CD4-positive, CD25-positive, alpha-beta regulatory T cell (primary cell): ENCODE data around the gene RTTN. TPM values are rescaled to one million over a fixed set of nuclear protein-coding genes. Genes with fewer than 3 reads are reported as not detected.
A peak's percentile ranks its signal among the peaks of the same experiment; 100 is the strongest.

Experiments
- ATAC-seq, 2 donors: fragments of 150-1000 bp; cut with Tn5 transposase; one replicate each; pipeline ENCODE4 v1.10.0; 2021; ENCODE audit warnings: low read depth in 2 of 2, moderate number of reproducible peaks in 2 of 2, moderate library complexity in 1 of 2
- DNase-seq, 3 donors: peaks; one replicate each; pipeline versions ENCODE4 v3.0.0 to v3.0.0-alpha.2; 2012 to 2022; ENCODE audit warnings: mixed read lengths in 1 of 3
- H3K27ac ChIP-seq: one replicate; pipeline ENCODE4 v1.7.0; 2013; ENCODE audit warnings: mild to moderate bottlenecking, low read length; ENCODE audit not compliant: insufficient read depth, poor library complexity, severe bottlenecking
- H3K27me3 ChIP-seq: one replicate; pipeline ENCODE4 v1.7.0; 2013; ENCODE audit warnings: low read length; ENCODE audit not compliant: control insufficient read depth, insufficient read depth
- H3K36me3 ChIP-seq: one replicate; pipeline ENCODE4 v1.7.0; 2013; ENCODE audit warnings: mild to moderate bottlenecking, low read length, moderate library complexity; ENCODE audit not compliant: control insufficient read depth, insufficient read depth
- H3K4me1 ChIP-seq: 2 replicates; pipeline ENCODE4 v1.7.0; 2013; ENCODE audit warnings: mild to moderate bottlenecking, low read length; ENCODE audit not compliant: insufficient read depth, control insufficient read depth, poor library complexity, severe bottlenecking
- H3K4me3 ChIP-seq: one replicate; pipeline ENCODE4 v1.7.0; 2013; ENCODE audit warnings: low read depth, mild to moderate bottlenecking, low read length, moderate library complexity
- H3K9me3 ChIP-seq, 2 experiments: 1 replicate in 1 of 2; 2 replicates in 1 of 2; pipeline ENCODE4 v1.7.0; 2013; ENCODE audit warnings: low read length in 2 of 2, mild to moderate bottlenecking in 1 of 2, moderate library complexity in 1 of 2; ENCODE audit not compliant: control insufficient read depth in 2 of 2
- H3K27ac Mint-ChIP-seq, 3 donors: one replicate each; pipeline ENCODE4 v1.8.0; 2020 to 2022; ENCODE audit warnings: mild to moderate bottlenecking in 3 of 3, mixed read lengths in 3 of 3, moderate library complexity in 2 of 3
- H3K27me3 Mint-ChIP-seq: one replicate; pipeline ENCODE4 v1.8.0; 2022; ENCODE audit warnings: mild to moderate bottlenecking, mixed read lengths
- H3K36me3 Mint-ChIP-seq: one replicate; pipeline ENCODE4 v1.8.0; 2020; ENCODE audit warnings: mixed read lengths
- H3K4me1 Mint-ChIP-seq, 4 donors: one replicate each; pipeline ENCODE4 v1.8.0; 2020 to 2022; ENCODE audit warnings: mixed read lengths in 4 of 4, mild to moderate bottlenecking in 1 of 4
- H3K4me3 Mint-ChIP-seq, 4 donors: one replicate each; pipeline ENCODE4 v1.8.0; 2020 to 2022; ENCODE audit warnings: mild to moderate bottlenecking in 4 of 4, mixed read lengths in 4 of 4, moderate library complexity in 3 of 4
- H3K9me3 Mint-ChIP-seq, 7 donors: one replicate each; pipeline ENCODE4 v1.8.0; 2020 to 2022; ENCODE audit warnings: mixed read lengths in 7 of 7, mild to moderate bottlenecking in 3 of 7, moderate library complexity in 2 of 7
- polyA plus RNA-seq, 4 donors: library from polyadenylated mRNA; unstranded; fragments of 300-500 nt; fragmentation: Illumina TruSeq; gene quantifications; one replicate each; pipeline ENCODE4 v1.2.3, GENCODE V29; 2021
- total RNA-seq: library from RNA; stranded (reverse); gene quantifications from one replicate; pipeline ENCODE4 v1.2.3, GENCODE V29; 2022

RTTN gene
- total and polyA plus RNA-seq, 5 donors from 2014 or later: 3.2 to 36.4 (median 4.8) TPM

DNA sequence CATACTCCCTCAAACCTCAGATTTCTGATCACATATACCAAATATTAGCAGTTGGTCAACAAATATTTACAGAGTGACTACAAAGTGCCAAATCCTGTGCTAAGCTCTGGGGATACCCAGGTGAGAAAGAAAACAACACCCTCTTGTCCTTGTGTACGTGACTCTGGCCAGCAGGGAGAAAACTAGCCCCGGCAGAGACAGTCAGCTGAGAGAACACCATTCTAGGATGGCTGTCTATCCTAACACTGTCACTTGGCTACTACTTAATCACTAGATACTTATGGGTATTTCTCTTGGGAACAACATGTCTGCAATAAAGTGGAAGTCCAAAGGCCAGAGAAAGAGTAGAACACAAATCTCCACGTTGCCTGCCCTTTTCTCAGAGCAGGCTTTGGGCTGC is 199.9 kb downstream of the RTTN start:
- Mint-ChIP-seq H3K4me3 (no peak overlapping the region), H3K4me1 (peaks cover 3 to 8% (median 6%) of the 10 kb centered on the region in 4 donors), H3K27me3 (no peaks in the 10 kb centered on the region), H3K36me3 (peaks cover 69% of the 10 kb centered on the region), H3K9me3 (peaks cover 0 to 7% (median 0%) of the 10 kb centered on the region in 7 donors), H3K27ac (peak overlapping the region in 1 of 3 donors; percentile 10)
- no peaks in the 10 kb centered on the region for H3K4me1 ChIP-seq
- no peaks in the 10 kb centered on the region for H3K27me3 ChIP-seq
- ATAC-seq: no peak
- no peak for DNase-seq
- no peak overlapping the region for H3K27ac ChIP-seq
- peaks cover 13% of the 10 kb centered on the region for H3K36me3 ChIP-seq
- H3K9me3 ChIP-seq: no peaks in the 10 kb centered on the region
- H3K4me3 ChIP-seq: no peak overlapping the region

DNA sequence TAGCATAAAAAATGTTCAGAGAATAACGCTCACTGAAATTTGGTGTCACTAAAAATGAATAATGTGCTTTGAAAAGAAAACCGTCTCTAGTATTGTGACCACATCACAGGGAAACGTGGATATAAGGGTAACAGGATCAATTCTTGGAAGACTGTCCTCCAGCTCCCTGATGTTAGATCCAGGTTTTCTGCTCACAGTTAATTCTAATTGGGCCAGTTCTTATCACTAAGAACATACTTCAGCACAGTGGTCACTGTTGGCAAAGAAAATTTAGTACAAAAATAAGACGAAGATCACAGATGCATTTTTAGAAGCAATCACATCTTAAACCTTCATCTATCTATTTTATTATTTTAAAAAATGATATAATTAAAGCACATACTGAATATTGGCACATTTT is 200.8 kb downstream of the RTTN start:
- no peaks in the 10 kb centered on the region for H3K27me3 ChIP-seq
- peaks cover 3 to 8% (median 5%) of the 10 kb centered on the region in 4 donors for H3K4me1 Mint-ChIP-seq
- no peaks in the 10 kb centered on the region for H3K27me3 Mint-ChIP-seq
- no peak overlapping the region for H3K27ac ChIP-seq
- no peak overlapping the region for H3K4me3 ChIP-seq
- H3K4me1 ChIP-seq: no peaks in the 10 kb centered on the region
- H3K9me3 Mint-ChIP-seq: peaks cover 0 to 2% (median 0%) of the 10 kb centered on the region in 7 donors
- no peak for DNase-seq
- no peak overlapping the region for H3K27ac Mint-ChIP-seq
- no peaks in the 10 kb centered on the region for H3K9me3 ChIP-seq
- ATAC-seq: no peak
- no peak overlapping the region for H3K4me3 Mint-ChIP-seq
- peaks cover 13% of the 10 kb centered on the region for H3K36me3 ChIP-seq
- peaks cover 64% of the 10 kb centered on the region for H3K36me3 Mint-ChIP-seq

DNA sequence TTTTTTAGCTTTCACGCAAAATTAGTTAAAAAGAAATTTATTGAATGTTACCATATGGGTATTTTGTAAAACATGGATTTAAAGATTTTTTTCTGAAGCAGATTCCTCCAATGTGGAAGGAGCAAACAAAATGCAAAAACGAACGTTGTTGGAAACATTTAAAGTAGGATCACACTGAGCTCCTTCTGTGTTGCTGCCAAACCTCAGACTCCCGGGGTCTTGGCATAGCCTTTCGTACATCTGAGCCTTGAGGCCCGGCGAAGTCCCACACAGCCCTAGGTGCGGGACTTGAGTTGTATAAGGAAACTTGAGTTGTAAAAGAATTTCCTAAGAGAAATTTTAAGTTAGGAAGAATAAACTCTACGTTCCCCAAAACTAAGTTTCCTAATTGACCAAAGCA is 205.8 kb downstream of the RTTN start:
- H3K27me3 ChIP-seq: no peaks in the 10 kb centered on the region
- no peak overlapping the region for H3K4me3 Mint-ChIP-seq
- ATAC-seq (no peak), DNase-seq (no peak)
- no peak overlapping the region for H3K4me3 ChIP-seq
- peaks cover 53% of the 10 kb centered on the region for H3K36me3 Mint-ChIP-seq
- H3K9me3 ChIP-seq: no peaks in the 10 kb centered on the region
- H3K36me3 ChIP-seq: peaks cover 9% of the 10 kb centered on the region
- H3K27ac Mint-ChIP-seq: no peak overlapping the region
- H3K9me3 Mint-ChIP-seq: peaks cover 0 to 3% (median 0%) of the 10 kb centered on the region in 7 donors
- no peaks in the 10 kb centered on the region for H3K27me3 Mint-ChIP-seq
- no peaks in the 10 kb centered on the region for H3K4me1 ChIP-seq
- peaks cover under 1 to 10% (median 7%) of the 10 kb centered on the region in 4 donors for H3K4me1 Mint-ChIP-seq
- H3K27ac ChIP-seq: no peak overlapping the region

DNA sequence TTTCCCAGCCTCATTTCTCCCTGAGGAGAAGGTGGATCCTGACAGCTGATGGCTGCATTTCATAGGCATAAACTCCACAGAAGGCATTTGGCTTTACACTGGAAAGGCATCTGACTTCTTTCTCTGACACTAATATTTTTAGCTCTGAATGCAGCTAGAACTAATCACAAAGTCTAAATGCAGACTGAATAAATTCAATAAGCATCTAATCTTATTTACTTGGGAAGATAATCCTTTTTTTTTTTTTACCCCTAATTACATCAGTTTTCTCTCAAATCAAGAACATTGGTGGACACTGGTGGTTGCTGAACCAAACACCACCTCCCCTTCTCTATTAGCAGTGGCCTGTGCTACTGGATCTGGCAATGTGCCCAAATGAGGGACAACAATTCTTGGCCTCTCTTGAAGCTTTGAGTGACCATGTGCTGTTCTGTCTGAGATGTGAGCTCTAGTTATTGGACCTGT is 206.9 kb downstream of the RTTN start:
- no peak for DNase-seq
- Mint-ChIP-seq H3K4me1 (peaks cover 2 to 10% (median 8%) of the 10 kb centered on the region in 4 donors), H3K27ac (peak overlapping the region in 1 of 3 donors; percentile 25), H3K27me3 (no peaks in the 10 kb centered on the region), H3K36me3 (peaks cover 49% of the 10 kb centered on the region), H3K9me3 (peaks cover 0 to 5% (median 0%) of the 10 kb centered on the region in 7 donors), H3K4me3 (no peak overlapping the region)
- Histone ChIP-seq H3K4me1 (no peaks in the 10 kb centered on the region), H3K27me3 (no peaks in the 10 kb centered on the region), H3K27ac (no peak overlapping the region), H3K4me3 (no peak overlapping the region), H3K9me3 (no peaks in the 10 kb centered on the region), H3K36me3 (peaks cover 4% of the 10 kb centered on the region)
- no peak for ATAC-seq

DNA sequence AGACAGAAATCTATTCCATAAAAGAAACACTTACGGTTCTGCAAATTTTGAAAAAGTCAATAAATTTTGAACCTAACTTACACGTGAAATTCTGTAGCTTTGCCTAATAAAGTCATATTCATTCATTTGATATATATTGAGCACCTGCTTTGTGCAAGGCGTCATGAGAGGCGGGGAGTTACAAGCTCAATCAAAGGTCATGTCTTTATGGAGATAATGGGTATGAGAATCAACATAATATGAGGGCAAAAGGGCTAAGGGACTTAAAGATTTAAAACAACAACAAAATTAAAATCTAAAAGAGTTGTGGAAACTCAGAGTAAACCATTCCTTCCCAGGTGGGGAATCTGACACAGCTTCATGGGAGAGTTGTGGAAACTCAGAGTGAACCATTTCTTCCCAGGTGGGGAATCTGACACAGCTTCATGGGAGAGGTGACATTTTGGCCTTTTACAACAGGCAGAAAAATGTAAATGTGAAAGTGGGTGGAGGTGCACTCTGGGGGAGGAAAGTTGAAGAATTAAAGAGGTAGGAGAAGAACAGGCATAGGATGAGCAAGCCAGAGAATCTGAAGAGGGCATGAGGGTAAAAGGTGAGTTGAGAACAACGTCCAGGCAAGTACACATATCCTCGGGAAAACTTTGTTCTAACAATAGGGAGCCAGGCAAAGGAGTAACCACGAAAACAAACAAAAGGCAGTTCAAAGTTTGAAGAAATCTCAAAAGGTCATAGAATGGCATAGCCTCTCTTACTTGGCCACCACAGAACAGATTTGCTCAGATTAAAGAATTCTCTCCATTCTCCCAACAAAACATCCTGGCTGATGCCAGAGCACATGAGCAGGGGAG is 208.3 kb downstream of the RTTN start:
- Mint-ChIP-seq H3K27ac (peak overlapping the region; percentile 11 to 87 (median 25)), H3K27me3 (no peaks in the 10 kb centered on the region)

DNA sequence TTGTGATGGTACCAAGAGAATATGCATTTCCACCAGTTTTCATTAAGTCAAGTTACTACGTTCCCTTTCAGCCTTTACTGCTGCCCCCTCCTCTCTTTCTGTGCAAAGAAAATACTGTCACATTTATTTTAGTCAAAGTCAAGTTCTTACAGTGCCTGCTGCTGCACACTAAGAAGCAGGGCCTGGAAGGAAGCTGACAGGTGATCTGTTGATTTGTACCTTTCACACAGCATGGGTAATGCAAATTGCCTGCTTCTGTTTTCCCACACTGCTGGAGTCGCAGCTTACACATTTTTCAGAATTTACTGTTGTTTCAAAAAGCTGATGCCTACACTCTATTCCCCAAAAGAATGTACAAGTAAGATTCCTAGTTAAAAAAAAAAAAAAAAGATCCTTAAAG is 209.1 kb downstream of the RTTN start:
- Mint-ChIP-seq H3K36me3 (peaks cover 41% of the 10 kb centered on the region), H3K4me1 (peaks cover 0 to 8% (median 5%) of the 10 kb centered on the region in 4 donors), H3K27me3 (no peaks in the 10 kb centered on the region), H3K9me3 (peaks cover 2 to 10% (median 4%) of the 10 kb centered on the region in 7 donors), H3K27ac (no peak overlapping the region), H3K4me3 (no peak overlapping the region)
- no peaks in the 10 kb centered on the region for H3K4me1 ChIP-seq
- DNase-seq: no peak
- H3K27ac ChIP-seq: no peak overlapping the region
- H3K4me3 ChIP-seq: no peak overlapping the region
- ATAC-seq: no peak
- H3K36me3 ChIP-seq: peaks cover under 1% of the 10 kb centered on the region
- no peaks in the 10 kb centered on the region for H3K27me3 ChIP-seq
- no peaks in the 10 kb centered on the region for H3K9me3 ChIP-seq

More for the DNA sequence above, 208.3 kb downstream of the RTTN start:
- Mint-ChIP-seq H3K36me3 (peaks cover 46% of the 10 kb centered on the region), H3K4me3 (no peak overlapping the region), H3K4me1 (peaks cover 2 to 10% (median 7%) of the 10 kb centered on the region in 4 donors), H3K9me3 (peaks cover 0 to 6% (median 4%) of the 10 kb centered on the region in 7 donors)
- Histone ChIP-seq H3K4me1 (no peaks in the 10 kb centered on the region), H3K9me3 (no peaks in the 10 kb centered on the region), H3K27ac (no peak overlapping the region), H3K36me3 (peaks cover 2% of the 10 kb centered on the region), H3K4me3 (no peak overlapping the region), H3K27me3 (no peaks in the 10 kb centered on the region)
- ATAC-seq: no peak
- no peak for DNase-seq

DNA sequence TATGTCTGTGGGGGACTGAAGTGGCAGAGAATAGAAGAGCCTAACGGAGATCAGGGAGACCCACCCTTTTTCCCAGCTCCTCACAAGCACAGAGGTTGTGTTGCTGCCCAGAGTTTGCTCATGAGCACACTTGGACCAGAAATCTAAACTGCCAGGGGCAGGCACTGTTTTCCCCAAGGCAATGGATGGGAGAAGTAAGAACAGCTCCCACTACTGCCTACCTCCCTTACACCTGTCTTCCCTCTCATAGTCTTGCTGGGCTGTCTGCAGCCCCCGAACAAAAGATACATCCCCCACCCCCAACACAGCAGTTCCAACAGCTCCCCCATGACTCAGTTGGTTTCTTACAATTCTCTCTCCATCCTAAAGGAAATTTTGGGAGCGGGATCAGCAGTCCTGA is 209.7 kb downstream of the RTTN start:
- Histone ChIP-seq H3K27ac (no peak overlapping the region), H3K27me3 (no peaks in the 10 kb centered on the region), H3K4me1 (no peaks in the 10 kb centered on the region), H3K36me3 (no peaks in the 10 kb centered on the region), H3K9me3 (no peaks in the 10 kb centered on the region), H3K4me3 (no peak overlapping the region)
- Mint-ChIP-seq H3K4me3 (no peak overlapping the region), H3K36me3 (peaks cover 41% of the 10 kb centered on the region), H3K9me3 (peaks cover 2 to 10% (median 6%) of the 10 kb centered on the region in 7 donors), H3K4me1 (peaks cover 0 to 8% (median 3%) of the 10 kb centered on the region in 4 donors), H3K27me3 (no peaks in the 10 kb centered on the region), H3K27ac (no peak overlapping the region)
- ATAC-seq (no peak), DNase-seq (no peak)
